Keratinocyte (primary cell): ENCODE results near the gene RETREG1. TPM values are rescaled to one million over a fixed set of nuclear protein-coding genes. Genes with fewer than 3 reads are reported as not detected.

ENCODE experiments used
- DNase-seq: peaks from one replicate; pipeline ENCODE4 v3.0.0-alpha.2; 2011; ENCODE audit warnings: low read depth, missing footprints, low spot score
- FAIRE-seq: peaks from 2 replicates; lab custom pipeline; 2011; peaks lifted over from hg19 to GRCh38; lab: Jason Lieb, UNC
- H2AFZ ChIP-seq: 2 replicates; pipeline ENCODE4 v1.6.0; 2012; ENCODE audit warnings: low read length, control low read depth, inconsistent platforms; ENCODE audit not compliant: control insufficient read depth
- H3K27ac ChIP-seq: 2 replicates; pipeline ENCODE4 v1.5.1; 2011; ENCODE audit warnings: low read length; ENCODE audit not compliant: control insufficient read depth, insufficient read depth
- H3K27me3 ChIP-seq: 3 replicates; pipeline ENCODE4 v1.6.0; 2011; ENCODE audit warnings: low read length; ENCODE audit not compliant: control insufficient read depth, insufficient read depth; ENCODE audit errors: extremely low read depth
- H3K36me3 ChIP-seq, 2 experiments: 2 replicates in 1 of 2; 3 replicates in 1 of 2; pipeline ENCODE4 v1.5.1; 2011; ENCODE audit warnings: low read length in 2 of 2, mild to moderate bottlenecking in 1 of 2; ENCODE audit not compliant: control insufficient read depth in 2 of 2, insufficient read depth in 2 of 2; ENCODE audit errors: extremely low read depth in 1 of 2
- H3K4me1 ChIP-seq: 3 replicates; pipeline ENCODE4 v1.5.1; 2011; ENCODE audit warnings: low read length; ENCODE audit not compliant: control insufficient read depth, insufficient read depth; ENCODE audit errors: extremely low read depth
- H3K4me2 ChIP-seq: 3 replicates; pipeline ENCODE4 v1.6.0; 2011; ENCODE audit warnings: low read depth, low read length; ENCODE audit not compliant: control insufficient read depth, insufficient read depth; ENCODE audit errors: extremely low read depth
- H3K4me3 ChIP-seq, 3 experiments: fragments of 200-600 bp in 1 of 3; sonication (generic) in 1 of 3; 2 replicates in 2 of 3; 3 replicates in 1 of 3; pipeline ENCODE4 v1.5.1; 2011 to 2016; ENCODE audit warnings: low read length in 3 of 3, mild to moderate bottlenecking in 3 of 3, control low read depth in 2 of 3, inconsistent platforms in 1 of 3, low read depth in 1 of 3, mixed read lengths in 1 of 3, mixed run types in 1 of 3, moderate library complexity in 1 of 3; ENCODE audit not compliant: control insufficient read depth in 2 of 3, insufficient read depth in 2 of 3; ENCODE audit errors: extremely low read depth in 1 of 3
- H3K79me2 ChIP-seq: 2 replicates; pipeline ENCODE4 v1.6.0; 2012; ENCODE audit warnings: low read length; ENCODE audit not compliant: control insufficient read depth, insufficient read depth
- H3K9ac ChIP-seq: 3 replicates; pipeline ENCODE4 v1.6.0; 2011; ENCODE audit warnings: low read length; ENCODE audit not compliant: control insufficient read depth, insufficient read depth; ENCODE audit errors: extremely low read depth
- H3K9me1 ChIP-seq: 3 replicates; pipeline ENCODE4 v1.6.0; 2011; ENCODE audit warnings: low read length; ENCODE audit not compliant: control insufficient read depth, insufficient read depth; ENCODE audit errors: extremely low read depth
- H3K9me3 ChIP-seq: 2 replicates; pipeline ENCODE4 v1.5.1; 2012; ENCODE audit warnings: low read depth, low read length; ENCODE audit not compliant: control insufficient read depth
- H4K20me1 ChIP-seq: 3 replicates; pipeline ENCODE4 v1.6.0; 2011; ENCODE audit warnings: low read length; ENCODE audit not compliant: control insufficient read depth, insufficient read depth; ENCODE audit errors: extremely low read depth
- CTCF ChIP-seq, 3 experiments: IDR thresholded peaks in 1 of 3; conservative IDR thresholded peaks in 1 of 3; optimal IDR thresholded peaks in 1 of 3; 2 replicates in 2 of 3; 3 replicates in 1 of 3; pipeline versions ENCODE3 to v1.5.1; 2011; ENCODE audit warnings: low read length in 3 of 3, mild to moderate bottlenecking in 3 of 3, moderate library complexity in 2 of 3, control low read depth in 1 of 3, inconsistent platforms in 1 of 3; ENCODE audit not compliant: insufficient read depth in 2 of 3; ENCODE audit errors: extremely low read depth in 1 of 3
- EZH2 ChIP-seq: IDR thresholded peaks from one replicate; pipeline ENCODE4 v1.6.1; 2012; ENCODE audit warnings: inconsistent platforms, mild to moderate bottlenecking, low read length, moderate library complexity
- dilution Hi-C: fragments of 300-500 bp; cut with MboI; formaldehyde crosslinking; loops from one replicate; pipeline ENCODE4 v1.7.0; 2020; ENCODE audit warnings: low sequenced_read_pairs; ENCODE audit not compliant: extremely low pct_ligation_motif_present
- polyA plus RNA-seq, 5 experiments: library from polyadenylated mRNA; depleted of rRNA in 3 of 5; stranded (reverse) in 3 of 5; stranded (forward) in 1 of 5; unstranded in 1 of 5; fragments of >200 nt; gene quantifications; 1 replicate in 1 of 5; 2 replicates in 3 of 5; 3 replicates in 1 of 5; pipeline versions ENCODE4 v1.2.1 to v1.2.3, GENCODE V29; 2011 to 2012; ENCODE audit warnings: missing spikeins in 2 of 5, low read depth in 1 of 5, low replicate concordance in 1 of 5

The RETREG1 gene
- polyA plus RNA-seq, 1 donor (not counting 4 experiments of a cell fraction or from before 2014, with no cell fraction given) = 7.4 TPM

- FAIRE-seq = no peak
- H3K4me3 ChIP-seq = no peak overlapping the region
- dilution Hi-C loops = no loop called here
- peak overlapping the region; percentile 5 for H2AFZ ChIP-seq
- no peaks in the 10 kb centered on the region for H3K9me3 ChIP-seq
- H3K27me3 ChIP-seq = no peaks in the 10 kb centered on the region
- H3K4me2 ChIP-seq = no peak overlapping the region
- no peak for DNase-seq
- TF ChIP-seq EZH2 (no peak), CTCF (optimal IDR thresholded peaks at IDR 0.05 in 1 of 3, IDR thresholded peaks at IDR 0.05 in 1 of 3, conservative IDR thresholded peaks at IDR 0.05 in 1 of 3; ENCODE audit: extremely low read depth in 1 of 3, insufficient read depth in 2 of 3, low read length in 3 of 3) (no peak)
- no peak overlapping the region for H3K27ac ChIP-seq
- no peaks in the 10 kb centered on the region for H3K79me2 ChIP-seq
- H3K4me1 ChIP-seq = peaks cover 24% of the 10 kb centered on the region
- no peaks in the 10 kb centered on the region for H3K9me1 ChIP-seq
- H3K36me3 ChIP-seq = no peaks in the 10 kb centered on the region
- no peaks in the 10 kb centered on the region for H4K20me1 ChIP-seq
- no peak overlapping the region for H3K9ac ChIP-seq
Measured at GRCh38 chr5:16548115-16548514, 68.7 kb downstream of the RETREG1 start.

GRCh38 chr5:16547200-16547842 lies 69.5 kb downstream of the RETREG1 start:
- Histone ChIP-seq H3K79me2 (no peaks in the 10 kb centered on the region), H2AFZ (peak overlapping the region; percentile 30), H3K4me1 (peaks cover 24% of the 10 kb centered on the region), H3K36me3 (no peaks in the 10 kb centered on the region), H3K27me3 (no peaks in the 10 kb centered on the region), H3K4me3 (no peak overlapping the region), H3K4me2 (no peak overlapping the region), H3K9me1 (no peaks in the 10 kb centered on the region), H4K20me1 (no peaks in the 10 kb centered on the region), H3K27ac (peak overlapping the region; percentile 9), H3K9ac (no peak overlapping the region), H3K9me3 (no peaks in the 10 kb centered on the region)
- dilution Hi-C loops = no loop called here
- TF ChIP-seq EZH2 (no peak), CTCF (optimal IDR thresholded peaks at IDR 0.05 in 1 of 3, IDR thresholded peaks at IDR 0.05 in 1 of 3, conservative IDR thresholded peaks at IDR 0.05 in 1 of 3; ENCODE audit: extremely low read depth in 1 of 3, insufficient read depth in 2 of 3, low read length in 3 of 3) (no peak)
- DNase-seq (no peak), FAIRE-seq (no peak)
